Stimulated activated naive B cell treated with anti-CD40 and anti-IgM and Interleukin-4, amounts not matched to agents 10 μg/mL and 1 μg/mL and 100 μg/mL, for 72 hours (primary cell): ENCODE results near the gene CHCHD4.
"Not testable (repeated sequence)": the region's sequence is repeated elsewhere in the genome, so short reads cannot be mapped to it uniquely, and the experiment has no call there.

Experiments
- ATAC-seq, 2 donors: fragments of 150-1000 bp; cut with Tn5 transposase; replicated peaks; 2 replicates each; pipeline ENCODE4 v1.10.0; 2021; ENCODE audit warnings: moderate library complexity in 1 of 2
- DNase-seq: peaks from one replicate; pipeline ENCODE4 v3.0.0; 2021
- H3K27ac Mint-ChIP-seq: one replicate; pipeline ENCODE4 v1.8.0; 2022; ENCODE audit warnings: mild to moderate bottlenecking, mixed read lengths
- H3K27me3 Mint-ChIP-seq, 2 donors: one replicate each; pipeline ENCODE4 v1.8.0; 2022; ENCODE audit warnings: mixed read lengths in 2 of 2
- H3K36me3 Mint-ChIP-seq, 2 donors: one replicate each; pipeline ENCODE4 v1.8.0; 2022; ENCODE audit warnings: mixed read lengths in 2 of 2, mild to moderate bottlenecking in 1 of 2
- H3K4me1 Mint-ChIP-seq, 2 donors: one replicate each; pipeline ENCODE4 v1.8.0; 2022; ENCODE audit warnings: mixed read lengths in 2 of 2, mild to moderate bottlenecking in 1 of 2
- H3K4me3 Mint-ChIP-seq, 2 donors: one replicate each; pipeline ENCODE4 v1.8.0; 2022; ENCODE audit warnings: mild to moderate bottlenecking in 2 of 2, mixed read lengths in 2 of 2, moderate library complexity in 1 of 2
- H3K9me3 Mint-ChIP-seq, 2 donors: one replicate each; pipeline ENCODE4 v1.8.0; 2022; ENCODE audit warnings: mixed read lengths in 2 of 2, mild to moderate bottlenecking in 1 of 2

CHCHD4 gene

DNA sequence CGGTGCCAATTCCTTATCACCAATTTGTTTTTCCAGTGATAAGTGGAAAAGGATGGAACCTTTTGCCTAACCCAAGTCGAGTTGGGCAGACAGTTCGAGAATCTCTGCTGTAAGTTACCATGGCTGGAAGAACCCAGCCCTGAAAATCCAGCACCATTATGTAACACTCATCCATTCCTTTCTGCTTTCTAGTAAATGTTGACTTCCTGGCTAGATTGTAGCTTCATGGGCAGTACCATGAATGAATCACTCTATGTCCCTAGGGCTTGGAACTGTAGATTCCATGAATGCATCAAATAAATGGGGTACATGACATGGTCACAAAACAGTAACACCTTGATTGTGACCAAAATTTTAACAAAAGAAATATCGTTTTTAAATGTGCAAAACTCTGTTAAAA is 14.0 kb downstream of the CHCHD4 start:
- H3K27ac Mint-ChIP-seq, result no peak overlapping the region
- peaks cover 0 to 1% of the 10 kb centered on the region in 2 donors for H3K4me1 Mint-ChIP-seq
- ATAC-seq (no peak), DNase-seq (no peak)
- H3K4me3 Mint-ChIP-seq, result no peak overlapping the region
- H3K36me3 Mint-ChIP-seq, result peaks cover 18 to 39% of the 10 kb centered on the region in 2 donors
- no peaks in the 10 kb centered on the region for H3K9me3 Mint-ChIP-seq
- H3K27me3 Mint-ChIP-seq, result no peaks in the 10 kb centered on the region

DNA sequence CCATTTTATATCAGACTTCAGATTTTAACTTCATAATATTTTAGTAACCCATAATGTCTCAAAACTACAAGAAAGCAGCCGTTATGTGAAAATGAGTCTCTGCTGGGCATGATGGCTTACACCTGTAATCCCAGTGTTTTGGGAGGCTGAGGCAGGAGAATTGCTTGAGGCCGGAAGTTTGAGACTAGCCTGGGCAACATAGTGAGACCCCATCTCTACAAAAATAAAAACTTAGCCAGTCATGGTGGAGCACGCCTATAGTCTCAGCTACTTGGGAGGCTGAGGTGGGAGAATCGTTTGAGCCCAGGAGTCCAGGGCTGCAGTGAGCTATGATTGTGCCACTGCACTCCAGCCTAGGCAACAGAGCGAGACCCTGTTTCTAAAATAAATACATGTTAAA is 14.8 kb downstream of the CHCHD4 start:
- DNase-seq, H3K4me3 Mint-ChIP-seq, H3K9me3 Mint-ChIP-seq, ATAC-seq, H3K4me1 Mint-ChIP-seq, H3K27me3 Mint-ChIP-seq, H3K27ac Mint-ChIP-seq: not testable (repeated sequence)
- peaks cover 18 to 36% of the 10 kb centered on the region in 2 donors for H3K36me3 Mint-ChIP-seq

DNA sequence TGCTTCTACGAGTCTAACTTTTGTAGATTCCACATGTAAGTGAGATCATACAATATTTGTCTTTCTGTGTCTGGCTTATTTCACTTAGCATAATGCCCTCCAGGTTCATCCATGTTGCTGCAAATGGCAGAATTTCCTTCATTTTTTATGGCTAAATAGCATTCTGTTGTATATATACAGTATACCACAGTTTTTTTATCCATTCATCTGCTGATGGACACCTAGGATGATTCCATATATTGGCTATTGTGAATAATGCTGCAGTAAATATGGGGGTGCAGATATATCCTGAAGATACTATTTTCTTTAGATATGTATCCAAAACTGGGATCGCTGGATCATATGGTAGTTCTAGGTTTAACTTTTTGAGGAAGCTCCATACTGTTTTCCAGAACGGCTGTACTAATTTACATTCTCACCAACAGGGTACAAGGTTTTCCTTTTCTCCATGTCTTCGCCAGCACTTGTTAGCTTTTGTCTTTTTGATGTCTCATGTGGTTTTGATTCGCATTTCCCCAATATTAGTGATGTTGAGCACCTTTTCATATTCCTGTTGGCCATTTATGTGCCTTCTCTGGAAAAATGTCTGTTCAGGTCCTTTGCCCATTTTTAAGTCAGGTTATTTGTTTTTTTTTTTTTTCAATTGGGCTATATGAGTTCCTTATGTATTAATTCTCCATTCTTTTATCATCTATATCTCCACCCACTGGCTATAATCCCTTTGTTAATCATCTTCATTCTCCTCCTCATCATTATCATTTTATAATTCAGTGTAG is 26.9 kb downstream of the CHCHD4 start:
- DNase-seq (no peak), ATAC-seq (no peak)
- H3K36me3 Mint-ChIP-seq, result peaks cover 0 to 4% of the 10 kb centered on the region in 2 donors
- H3K9me3 Mint-ChIP-seq, result peaks cover 5 to 9% of the 10 kb centered on the region in 2 donors
- no peak overlapping the region for H3K4me3 Mint-ChIP-seq
- H3K4me1 Mint-ChIP-seq, result no peaks in the 10 kb centered on the region
- peaks cover 22 to 34% of the 10 kb centered on the region in 2 donors for H3K27me3 Mint-ChIP-seq
- no peak overlapping the region for H3K27ac Mint-ChIP-seq

DNA sequence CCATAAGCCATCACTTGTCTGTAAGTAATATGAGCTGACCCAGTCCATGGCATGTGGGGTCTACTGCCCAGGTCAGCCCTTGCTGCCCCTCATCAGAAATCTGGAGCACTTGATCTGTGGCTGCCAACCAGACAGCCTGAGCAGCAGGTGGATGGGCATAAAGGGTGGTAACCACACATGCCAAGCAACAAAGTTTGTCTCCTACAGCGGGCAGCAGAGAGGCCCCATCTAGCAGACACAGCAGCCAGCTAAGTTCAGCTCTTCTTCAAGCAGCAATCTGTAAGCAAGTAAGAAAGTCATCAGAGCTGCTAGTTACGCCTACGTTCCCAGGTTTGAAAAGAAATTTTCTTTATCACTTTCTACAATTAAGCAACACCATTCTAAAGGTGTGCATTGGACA is 27.9 kb downstream of the CHCHD4 start:
- no peak overlapping the region for H3K4me3 Mint-ChIP-seq

DNA sequence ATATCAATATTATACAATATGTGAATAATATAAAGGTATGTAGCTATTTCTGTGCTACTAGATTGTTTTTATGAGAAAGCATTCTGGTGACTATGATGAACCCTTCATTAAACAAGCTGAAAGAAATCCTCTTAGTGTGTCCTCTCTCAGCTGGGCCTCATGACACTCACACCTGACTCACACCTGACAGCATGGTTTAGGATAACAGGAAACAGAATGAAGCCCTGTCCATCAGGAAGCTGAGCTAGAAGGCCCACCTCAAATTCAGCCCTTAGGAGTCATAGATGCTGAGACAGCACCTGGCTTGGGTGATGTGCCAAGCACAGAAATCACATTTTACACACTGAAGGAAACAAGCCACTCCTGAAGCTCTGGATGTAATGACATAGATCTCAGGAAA is 30.8 kb downstream of the CHCHD4 start:
- H3K4me1 Mint-ChIP-seq, result no peaks in the 10 kb centered on the region
- no peak overlapping the region for H3K4me3 Mint-ChIP-seq
- peaks cover 29 to 43% of the 10 kb centered on the region in 2 donors for H3K27me3 Mint-ChIP-seq
- no peak for ATAC-seq
- H3K36me3 Mint-ChIP-seq, result peaks cover 0 to 4% of the 10 kb centered on the region in 2 donors
- peaks cover 7 to 9% of the 10 kb centered on the region in 2 donors for H3K9me3 Mint-ChIP-seq
- DNase-seq, result no peak
- no peak overlapping the region for H3K27ac Mint-ChIP-seq

More for the DNA sequence above, 27.9 kb downstream of the CHCHD4 start:
- Mint-ChIP-seq H3K9me3 (peaks cover 5 to 9% of the 10 kb centered on the region in 2 donors), H3K36me3 (peaks cover 0 to 4% of the 10 kb centered on the region in 2 donors), H3K27ac (no peak overlapping the region), H3K4me1 (no peaks in the 10 kb centered on the region), H3K27me3 (peaks cover 22 to 38% of the 10 kb centered on the region in 2 donors)
- ATAC-seq, result no peak
- DNase-seq, result no peak

DNA sequence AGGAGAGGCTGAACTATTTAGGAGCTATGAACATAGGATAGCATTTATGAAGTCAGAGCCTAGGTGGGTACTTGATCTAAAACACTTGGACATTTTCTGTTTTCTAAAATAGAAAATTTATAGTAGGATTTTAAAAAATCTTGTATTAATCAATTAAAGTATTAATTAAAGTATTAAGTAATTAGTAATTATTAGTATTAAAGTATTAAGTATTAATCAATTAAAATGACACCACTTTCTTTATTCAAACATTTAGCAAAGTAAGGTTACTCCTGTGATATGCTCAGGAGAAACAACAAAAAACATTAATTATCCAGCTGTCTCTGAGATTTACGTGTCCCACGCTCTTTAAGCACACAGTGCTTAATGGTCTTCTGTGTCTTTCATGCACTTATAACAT is 32.2 kb downstream of the CHCHD4 start:
- no peak overlapping the region for H3K27ac Mint-ChIP-seq
- ATAC-seq (no peak), DNase-seq (no peak)
- no peaks in the 10 kb centered on the region for H3K4me1 Mint-ChIP-seq
- H3K9me3 Mint-ChIP-seq, result peaks cover 7 to 11% of the 10 kb centered on the region in 2 donors
- no peak overlapping the region for H3K4me3 Mint-ChIP-seq
- H3K27me3 Mint-ChIP-seq, result peaks cover 26 to 45% of the 10 kb centered on the region in 2 donors
- no peaks in the 10 kb centered on the region for H3K36me3 Mint-ChIP-seq

DNA sequence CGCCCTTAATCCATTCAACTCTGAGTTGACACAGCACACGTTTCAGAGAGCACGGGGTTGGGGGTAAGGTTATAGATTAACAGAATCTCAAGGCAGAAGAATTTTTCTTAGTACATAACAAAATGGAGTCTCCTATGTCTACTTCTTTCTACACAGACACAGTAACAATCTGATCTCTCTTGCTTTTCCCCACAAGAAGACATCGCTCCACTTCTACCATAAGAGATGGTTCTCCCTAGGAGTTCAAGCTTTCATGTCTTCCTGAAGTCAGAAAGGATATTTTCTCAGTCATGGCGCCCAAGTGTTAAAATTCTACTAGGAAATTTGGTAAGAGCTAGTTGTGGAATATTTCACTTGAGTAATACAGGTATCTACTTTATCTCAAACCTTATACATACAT is 32.7 kb downstream of the CHCHD4 start:
- not testable (repeated sequence) for ATAC-seq, H3K27ac Mint-ChIP-seq, H3K36me3 Mint-ChIP-seq, H3K4me1 Mint-ChIP-seq, DNase-seq, H3K9me3 Mint-ChIP-seq, H3K4me3 Mint-ChIP-seq
- peaks cover 29 to 46% of the 10 kb centered on the region in 2 donors for H3K27me3 Mint-ChIP-seq

DNA sequence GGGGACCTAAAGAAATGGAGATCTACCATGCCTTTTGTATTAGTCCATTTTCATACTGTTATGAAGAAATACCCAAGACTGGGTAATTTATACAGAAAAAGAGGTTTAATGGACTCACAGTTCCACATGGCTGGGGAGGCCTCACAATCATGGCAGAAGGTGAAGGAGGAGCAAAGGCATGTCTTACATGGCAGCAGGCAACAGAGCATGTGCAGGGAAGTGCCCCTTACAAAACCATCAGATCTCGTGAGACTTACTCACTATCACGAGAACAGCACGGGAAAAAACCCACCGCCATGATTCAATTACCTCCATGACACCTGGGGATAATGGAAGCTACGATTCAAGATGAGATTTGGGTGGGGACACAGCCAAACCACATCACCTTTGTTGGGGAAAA is 37.2 kb downstream of the CHCHD4 start:
- not testable (repeated sequence) for ATAC-seq, DNase-seq, H3K27ac Mint-ChIP-seq, H3K36me3 Mint-ChIP-seq, H3K4me3 Mint-ChIP-seq, H3K4me1 Mint-ChIP-seq
- Mint-ChIP-seq H3K27me3 (peaks cover 28 to 32% of the 10 kb centered on the region in 2 donors), H3K9me3 (peaks cover 9 to 13% of the 10 kb centered on the region in 2 donors)

DNA sequence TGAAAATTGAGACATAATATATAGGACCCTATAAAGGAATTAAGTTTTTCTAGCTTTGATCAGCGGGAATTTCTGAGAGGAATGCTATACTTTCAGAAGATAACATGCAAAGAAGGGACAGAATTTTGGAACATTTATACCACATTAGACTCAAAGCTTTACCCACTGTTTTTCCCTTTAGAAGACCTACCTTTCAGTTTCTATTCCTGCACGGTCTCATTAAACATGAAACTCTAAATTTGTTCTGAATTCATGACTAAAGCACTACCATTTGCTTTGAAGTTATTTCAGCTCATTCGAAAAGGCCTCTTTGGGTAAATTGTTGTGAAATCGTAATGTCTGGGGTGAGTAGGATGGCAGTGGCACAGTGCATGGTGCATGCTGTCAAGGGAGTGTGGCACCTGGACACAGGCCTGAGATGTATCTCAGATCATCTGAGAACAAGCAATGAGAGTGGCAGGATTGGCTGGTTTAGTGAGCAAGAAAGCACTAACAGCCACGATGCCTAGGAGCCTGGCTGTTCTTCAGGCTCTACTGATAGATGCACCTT is 42.5 kb downstream of the CHCHD4 start:
- peaks cover 5 to 10% of the 10 kb centered on the region in 2 donors for H3K9me3 Mint-ChIP-seq
- ATAC-seq, result no peak
- peaks cover 13 to 20% of the 10 kb centered on the region in 2 donors for H3K27me3 Mint-ChIP-seq
- DNase-seq, result no peak
- H3K4me1 Mint-ChIP-seq, result peaks cover 0 to 3% of the 10 kb centered on the region in 2 donors
- no peak overlapping the region for H3K27ac Mint-ChIP-seq
- no peak overlapping the region for H3K4me3 Mint-ChIP-seq
- no peaks in the 10 kb centered on the region for H3K36me3 Mint-ChIP-seq

DNA sequence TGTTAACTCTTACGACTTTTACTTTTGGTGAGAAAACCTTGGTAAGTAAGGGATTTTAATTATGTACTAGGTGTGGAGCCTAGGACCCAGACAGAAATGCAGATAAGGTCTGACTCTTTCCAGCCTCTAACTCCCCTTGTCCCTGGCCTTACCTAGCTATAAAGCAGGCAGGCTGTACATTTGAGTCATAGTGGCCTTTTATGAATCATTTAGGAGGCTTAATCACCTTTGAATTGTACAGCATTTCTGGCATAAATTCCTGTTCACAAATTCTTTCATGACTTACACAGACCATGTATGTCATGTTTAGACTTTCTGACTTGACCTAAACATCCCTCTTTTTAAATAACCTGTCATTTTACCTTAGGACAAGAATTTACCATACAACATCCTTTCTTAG is 47.4 kb downstream of the CHCHD4 start:
- no peak for ATAC-seq
- peaks cover 0 to 13% of the 10 kb centered on the region in 2 donors for H3K9me3 Mint-ChIP-seq
- no peaks in the 10 kb centered on the region for H3K36me3 Mint-ChIP-seq
- no peak for DNase-seq
- H3K27me3 Mint-ChIP-seq, result peaks cover 12 to 14% of the 10 kb centered on the region in 2 donors
- no peak overlapping the region for H3K4me3 Mint-ChIP-seq
- H3K27ac Mint-ChIP-seq, result no peak overlapping the region
- H3K4me1 Mint-ChIP-seq, result peaks cover 0 to 2% of the 10 kb centered on the region in 2 donors

DNA sequence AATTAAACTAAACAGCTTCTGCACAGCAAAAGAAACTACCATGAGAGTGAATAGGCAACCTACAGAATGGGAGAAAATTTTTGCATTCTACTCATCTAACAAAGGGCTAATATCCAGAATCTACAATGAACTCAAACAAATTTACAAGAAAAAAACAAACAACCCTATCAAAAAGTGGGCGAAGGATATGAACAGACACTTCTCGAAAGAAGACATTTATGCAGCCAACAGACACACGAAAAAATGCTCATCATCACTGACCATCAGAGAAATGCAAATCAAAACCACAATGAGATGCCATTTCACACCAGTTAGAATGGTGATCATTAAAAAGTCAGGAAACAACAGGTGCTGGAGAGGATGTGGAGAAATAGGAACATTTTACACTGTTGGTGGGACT is 49.4 kb downstream of the CHCHD4 start:
- not testable (repeated sequence) for DNase-seq, H3K4me1 Mint-ChIP-seq, H3K27ac Mint-ChIP-seq, H3K36me3 Mint-ChIP-seq, ATAC-seq, H3K4me3 Mint-ChIP-seq
- H3K27me3 Mint-ChIP-seq, result peaks cover 10 to 17% of the 10 kb centered on the region in 2 donors
- peaks cover 0 to 16% of the 10 kb centered on the region in 2 donors for H3K9me3 Mint-ChIP-seq

DNA sequence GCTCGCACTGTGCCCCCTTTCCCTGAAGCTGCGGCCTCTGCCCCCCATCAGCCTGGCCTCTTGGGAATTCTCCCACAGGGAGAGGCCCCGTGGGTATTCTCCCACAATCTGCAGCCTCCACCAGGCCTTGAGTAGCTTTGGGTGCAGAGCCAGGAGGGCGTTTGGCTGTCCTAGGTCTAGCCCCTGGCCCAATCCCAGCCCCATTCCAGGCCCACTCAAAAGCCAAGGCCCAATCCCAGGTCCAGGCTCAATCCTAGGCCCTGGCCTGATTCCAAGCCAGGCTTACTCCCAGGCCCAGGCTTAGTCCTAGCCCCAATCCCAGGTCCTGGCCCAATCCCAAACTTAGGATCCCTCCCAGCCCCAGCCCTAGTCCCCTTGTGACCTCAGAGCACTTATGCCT is 59.8 kb downstream of the CHCHD4 start:
- H3K4me1 Mint-ChIP-seq, result no peaks in the 10 kb centered on the region
- H3K36me3 Mint-ChIP-seq, result no peaks in the 10 kb centered on the region
- peaks cover 21 to 25% of the 10 kb centered on the region in 2 donors for H3K27me3 Mint-ChIP-seq
- no peak for ATAC-seq
- DNase-seq, result no peak
- no peak overlapping the region for H3K4me3 Mint-ChIP-seq
- no peaks in the 10 kb centered on the region for H3K9me3 Mint-ChIP-seq
- H3K27ac Mint-ChIP-seq, result no peak overlapping the region

DNA sequence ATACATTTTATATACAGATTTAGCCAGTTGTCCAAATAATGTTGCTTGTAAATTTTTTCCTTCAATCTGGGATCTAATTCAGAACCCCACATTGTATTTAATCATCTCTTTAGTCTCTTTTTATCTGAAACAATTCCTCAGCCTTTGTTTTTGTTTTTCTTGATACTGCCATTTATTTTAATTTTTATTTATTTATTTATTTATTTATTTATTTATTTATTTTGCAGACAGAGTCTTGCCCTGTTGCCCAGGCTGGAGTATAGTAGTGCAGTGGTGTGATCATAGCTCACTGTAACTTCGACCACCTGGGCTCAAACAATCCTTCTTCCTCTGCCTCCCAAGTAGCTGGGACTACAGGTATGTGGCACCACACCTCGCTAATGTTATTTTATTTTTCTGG is 61.5 kb downstream of the CHCHD4 start:
- H3K9me3 Mint-ChIP-seq, result no peaks in the 10 kb centered on the region
- ATAC-seq (no peak), DNase-seq (no peak)
- H3K27me3 Mint-ChIP-seq, result peaks cover 21 to 23% of the 10 kb centered on the region in 2 donors
- H3K36me3 Mint-ChIP-seq, result no peaks in the 10 kb centered on the region
- no peak overlapping the region for H3K27ac Mint-ChIP-seq
- H3K4me1 Mint-ChIP-seq, result no peaks in the 10 kb centered on the region
- no peak overlapping the region for H3K4me3 Mint-ChIP-seq
